ENCODE measurements around the gene ISM1.

The ISM1 gene

DNA sequence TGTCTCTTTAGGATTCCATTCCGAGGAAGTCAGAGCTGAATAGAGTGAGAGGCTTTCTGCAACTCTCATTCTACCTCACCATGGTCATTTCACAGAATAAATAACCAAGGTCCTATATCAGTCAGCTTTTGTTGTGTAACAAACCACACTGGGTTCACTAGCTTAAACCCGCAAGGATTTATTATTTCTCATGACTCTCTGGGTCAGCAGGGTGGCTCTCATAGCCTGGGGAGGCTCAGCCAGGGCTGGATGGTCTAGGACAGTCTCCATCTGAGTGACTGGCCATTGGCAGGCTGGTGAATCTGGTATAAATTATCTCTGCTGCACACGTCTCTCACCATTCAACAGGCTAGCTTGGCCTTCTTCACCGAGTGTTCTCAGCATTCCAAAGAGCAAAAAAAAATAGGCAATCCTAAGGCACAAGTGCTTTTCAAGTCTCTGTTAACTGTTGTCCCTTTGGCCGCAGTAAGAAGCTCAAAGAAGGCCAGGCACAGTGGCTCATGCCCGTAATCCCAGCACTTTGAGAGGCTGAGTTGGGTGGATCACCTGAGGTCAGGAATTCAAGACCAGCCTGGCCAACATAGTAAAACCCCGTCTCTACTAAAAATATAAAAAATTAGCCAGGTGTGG lies 39.7 kb downstream of the ISM1 start:
- Mint-ChIP-seq H3K9me3 (no peaks in the 10 kb centered on the region), H3K4me3 (no peak overlapping the region), H3K27ac (no peak overlapping the region), H3K36me3 (ENCODE audit: low read depth) (no peaks in the 10 kb centered on the region), H3K27me3 (ENCODE audit: low read depth) (peaks cover 4% of the 10 kb centered on the region), H3K4me1 (peaks cover 20% of the 10 kb centered on the region)
- TF ChIP-seq, protein P1, sequence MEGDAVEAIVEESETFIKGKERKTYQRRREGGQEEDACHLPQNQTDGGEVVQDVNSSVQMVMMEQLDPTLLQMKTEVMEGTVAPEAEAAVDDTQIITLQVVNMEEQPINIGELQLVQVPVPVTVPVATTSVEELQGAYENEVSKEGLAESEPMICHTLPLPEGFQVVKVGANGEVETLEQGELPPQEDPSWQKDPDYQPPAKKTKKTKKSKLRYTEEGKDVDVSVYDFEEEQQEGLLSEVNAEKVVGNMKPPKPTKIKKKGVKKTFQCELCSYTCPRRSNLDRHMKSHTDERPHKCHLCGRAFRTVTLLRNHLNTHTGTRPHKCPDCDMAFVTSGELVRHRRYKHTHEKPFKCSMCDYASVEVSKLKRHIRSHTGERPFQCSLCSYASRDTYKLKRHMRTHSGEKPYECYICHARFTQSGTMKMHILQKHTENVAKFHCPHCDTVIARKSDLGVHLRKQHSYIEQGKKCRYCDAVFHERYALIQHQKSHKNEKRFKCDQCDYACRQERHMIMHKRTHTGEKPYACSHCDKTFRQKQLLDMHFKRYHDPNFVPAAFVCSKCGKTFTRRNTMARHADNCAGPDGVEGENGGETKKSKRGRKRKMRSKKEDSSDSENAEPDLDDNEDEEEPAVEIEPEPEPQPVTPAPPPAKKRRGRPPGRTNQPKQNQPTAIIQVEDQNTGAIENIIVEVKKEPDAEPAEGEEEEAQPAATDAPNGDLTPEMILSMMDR (IDR thresholded peaks at IDR 0.05; ENCODE audit: unreplicated experiment in 3 of 3): no peak

DNA sequence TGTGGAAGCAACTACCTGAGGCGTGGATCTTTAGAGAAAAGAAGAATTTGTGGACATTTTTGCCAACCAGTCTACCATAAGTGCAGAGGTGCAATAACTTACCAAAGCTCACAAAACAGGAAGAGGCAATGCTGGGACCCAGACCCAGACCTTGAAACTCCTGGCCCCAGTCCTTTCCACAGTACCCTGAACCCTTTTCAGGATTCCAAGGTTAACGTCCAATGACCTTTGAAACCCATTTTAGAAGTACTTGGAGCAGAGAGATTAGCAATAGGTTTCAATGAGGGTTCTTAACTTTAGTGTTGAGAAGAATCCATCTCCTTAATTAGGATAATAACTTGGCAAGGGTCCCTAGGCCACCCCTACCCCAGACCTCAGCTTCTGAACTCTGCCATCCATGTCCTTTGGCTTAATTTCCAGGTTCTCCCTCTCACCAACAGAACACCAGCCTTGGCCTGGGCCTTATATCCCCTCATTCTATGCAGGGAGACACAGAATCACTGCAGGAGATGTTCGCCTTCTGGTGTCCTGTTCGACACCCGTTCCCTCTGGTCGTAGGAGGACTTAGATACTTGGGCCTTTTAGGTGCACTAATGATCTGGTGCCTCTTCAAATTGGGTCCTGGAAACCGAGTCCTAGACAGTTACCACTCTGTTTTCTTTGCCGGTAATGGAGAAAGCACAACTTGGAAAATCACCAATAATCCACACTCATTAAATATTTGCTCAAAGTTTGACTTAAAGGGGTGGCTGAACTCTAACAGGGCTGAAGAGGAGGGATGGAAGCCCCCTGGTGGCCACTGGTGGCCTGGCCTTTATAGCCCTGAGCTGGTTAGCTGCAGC lies 40.6 kb downstream of the ISM1 start:
- Mint-ChIP-seq H3K4me1 (peaks cover 20% of the 10 kb centered on the region), H3K27me3 (ENCODE audit: low read depth) (peaks cover 3% of the 10 kb centered on the region), H3K9me3 (no peaks in the 10 kb centered on the region), H3K27ac (no peak overlapping the region), H3K4me3 (no peak overlapping the region), H3K36me3 (ENCODE audit: low read depth) (no peaks in the 10 kb centered on the region)
- TF ChIP-seq, protein P1 (IDR thresholded peaks at IDR 0.05; ENCODE audit: unreplicated experiment in 3 of 3): peak; percentile 44 to 58 (median 48)

DNA sequence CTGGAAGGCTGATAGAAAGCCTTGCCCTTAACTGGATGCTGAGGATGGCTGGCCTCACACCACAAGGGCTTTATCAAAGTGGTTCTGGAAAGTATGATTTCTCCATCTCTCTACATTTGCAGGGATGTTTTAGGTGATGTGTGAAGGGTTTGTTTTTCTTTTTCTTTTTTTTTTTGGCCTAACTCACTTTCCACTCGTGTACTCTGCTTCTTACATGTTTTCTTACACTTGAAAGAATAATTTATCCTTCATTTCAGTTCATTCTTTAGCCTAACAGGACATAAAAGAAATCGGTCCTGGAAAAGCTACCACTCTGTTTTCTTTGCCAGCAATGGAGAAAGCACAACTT lies 41.2 kb downstream of the ISM1 start:
- Mint-ChIP-seq H3K27me3 (ENCODE audit: low read depth) (no peaks in the 10 kb centered on the region), H3K4me1 (peaks cover 23% of the 10 kb centered on the region), H3K4me3 (no peak overlapping the region), H3K27ac (peak overlapping the region in 1 of 3 experiments; percentile 13), H3K9me3 (no peaks in the 10 kb centered on the region), H3K36me3 (ENCODE audit: low read depth) (no peaks in the 10 kb centered on the region)
- TF ChIP-seq, protein P1 (IDR thresholded peaks at IDR 0.05; ENCODE audit: unreplicated experiment in 3 of 3): peak in 1 of 3 experiments; percentile 1

DNA sequence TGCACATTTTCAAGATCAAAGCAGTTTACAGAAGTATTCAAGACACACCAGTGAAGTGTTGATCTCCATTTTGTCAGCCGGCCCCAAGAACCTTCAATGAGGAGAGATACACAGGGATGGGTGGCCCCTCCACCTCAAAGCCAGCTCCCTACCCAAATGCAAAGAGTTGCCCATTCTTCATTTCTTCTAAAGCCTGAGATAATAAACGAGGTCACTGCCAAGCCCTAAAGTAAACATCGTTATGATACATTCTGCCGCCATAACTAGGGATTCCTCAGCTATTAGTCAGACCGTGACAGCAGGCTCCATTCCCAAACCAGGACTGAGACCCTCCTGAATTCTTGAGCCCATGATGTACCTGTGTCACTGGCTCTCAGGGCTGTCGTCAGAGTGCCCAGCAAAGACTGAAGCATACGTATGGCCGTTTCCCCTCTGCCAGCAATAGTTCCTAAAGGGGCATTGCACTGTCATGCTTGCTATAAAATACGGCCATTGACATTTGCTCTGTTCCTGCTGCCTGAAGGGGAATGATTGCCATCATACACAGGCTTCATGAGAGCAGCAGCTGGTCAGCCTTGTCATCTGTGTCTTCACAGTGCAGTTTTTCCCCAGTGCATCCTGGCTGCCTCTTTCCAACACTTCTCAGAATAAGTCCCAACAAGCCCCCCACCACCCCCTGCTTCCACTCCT lies 41.7 kb downstream of the ISM1 start:
- H3K9me3 Mint-ChIP-seq: no peaks in the 10 kb centered on the region

DNA sequence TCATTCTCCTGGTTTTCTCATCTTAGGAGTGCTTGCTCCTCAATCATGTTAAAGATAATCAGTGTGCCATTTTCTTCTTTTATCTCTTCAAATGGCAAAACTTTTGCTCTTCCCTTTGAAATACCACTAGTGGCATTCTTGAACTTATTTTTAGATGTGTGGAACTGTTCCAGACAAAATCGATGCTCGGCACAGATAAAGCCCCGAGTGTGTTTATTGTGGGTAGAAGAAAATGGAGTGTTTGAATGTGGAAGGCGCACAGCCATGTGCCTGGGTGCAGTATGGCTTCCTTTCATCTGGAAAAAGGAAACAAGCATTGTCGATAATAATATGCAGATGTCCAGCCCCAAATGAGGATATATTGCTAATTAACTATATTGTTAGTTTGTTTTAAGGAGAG lies 42.4 kb downstream of the ISM1 start:
- peak overlapping the region in 1 of 3 experiments; percentile 13 for H3K27ac Mint-ChIP-seq
- no peaks in the 10 kb centered on the region for H3K36me3 Mint-ChIP-seq (ENCODE audit: low read depth)

More for the DNA sequence above, 41.7 kb downstream of the ISM1 start:
- Mint-ChIP-seq H3K36me3 (ENCODE audit: low read depth) (no peaks in the 10 kb centered on the region), H3K27me3 (ENCODE audit: low read depth) (no peaks in the 10 kb centered on the region), H3K4me3 (no peak overlapping the region), H3K27ac (peak overlapping the region in 2 of 3 experiments; percentile 13 to 21), H3K4me1 (peaks cover 28% of the 10 kb centered on the region)
- TF ChIP-seq, protein P1 (IDR thresholded peaks at IDR 0.05; ENCODE audit: unreplicated experiment in 3 of 3): no peak

More for the DNA sequence above, 42.4 kb downstream of the ISM1 start:
- Mint-ChIP-seq H3K27me3 (ENCODE audit: low read depth) (peaks cover 3% of the 10 kb centered on the region), H3K9me3 (no peaks in the 10 kb centered on the region), H3K4me1 (peaks cover 34% of the 10 kb centered on the region), H3K4me3 (no peak overlapping the region)
- TF ChIP-seq, protein P1 (IDR thresholded peaks at IDR 0.05; ENCODE audit: unreplicated experiment in 3 of 3): no peak
